ENCODE results near the gene CCDC88C.
"Not testable (repeated sequence)": the region's sequence is repeated elsewhere in the genome, so short reads cannot be mapped to it uniquely, and the experiment has no call there.

Gene CCDC88C

DNA sequence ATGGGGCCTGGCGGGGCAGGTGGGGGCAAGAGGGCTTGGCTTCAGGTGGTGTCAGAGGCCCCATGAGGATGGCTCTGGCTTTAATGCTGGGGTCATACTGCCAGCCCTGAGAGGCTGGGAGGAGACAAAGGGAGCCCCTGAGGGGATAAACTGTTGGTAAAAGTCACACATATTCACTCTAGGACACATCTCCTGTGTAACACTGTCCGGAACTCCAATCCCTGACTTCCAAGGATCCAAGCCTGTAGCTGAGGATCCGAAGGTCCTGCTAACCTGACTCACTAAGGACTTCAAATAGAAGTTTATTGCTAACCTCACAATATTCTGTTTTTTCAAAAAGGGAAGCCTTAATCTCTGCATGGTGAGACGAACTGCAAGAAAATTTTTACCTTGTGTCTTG, 134.0 kb downstream of the CCDC88C start:
- DNase-seq = no peak

DNA sequence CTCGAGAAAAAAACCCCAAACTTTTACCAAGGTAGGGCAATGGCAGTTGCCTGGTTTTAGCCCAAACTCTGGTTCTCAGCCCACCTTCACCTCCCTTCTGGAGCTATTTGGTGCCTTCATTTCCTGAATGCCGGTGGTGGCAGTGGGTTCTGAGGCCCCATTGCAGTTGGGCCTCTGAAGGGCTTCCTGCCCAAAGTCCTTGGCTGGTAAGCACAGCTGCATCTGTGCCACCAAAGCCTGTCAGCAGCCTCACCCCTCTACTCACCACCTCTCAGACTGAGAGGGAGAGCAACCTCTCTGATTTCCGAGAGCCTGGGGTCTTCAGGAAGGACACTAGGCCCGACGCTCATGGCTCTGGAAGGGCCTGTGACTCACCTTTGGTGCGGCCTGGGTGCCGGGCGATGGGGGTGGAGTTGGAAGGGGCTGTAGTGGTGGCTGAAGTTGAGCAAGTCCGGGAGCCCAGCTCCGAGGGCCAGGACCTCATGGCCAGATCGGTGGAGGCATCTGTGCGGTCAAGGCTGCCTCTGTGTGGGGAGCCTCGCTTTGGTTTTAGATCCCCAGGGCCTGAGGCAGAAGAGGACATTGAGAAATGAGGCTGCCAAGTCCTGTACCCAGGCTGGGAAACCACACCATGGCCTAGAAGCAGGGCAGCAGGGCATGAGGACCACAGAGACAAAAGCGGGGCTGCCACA, 134.5 kb downstream of the CCDC88C start:
- no peak for DNase-seq

DNA sequence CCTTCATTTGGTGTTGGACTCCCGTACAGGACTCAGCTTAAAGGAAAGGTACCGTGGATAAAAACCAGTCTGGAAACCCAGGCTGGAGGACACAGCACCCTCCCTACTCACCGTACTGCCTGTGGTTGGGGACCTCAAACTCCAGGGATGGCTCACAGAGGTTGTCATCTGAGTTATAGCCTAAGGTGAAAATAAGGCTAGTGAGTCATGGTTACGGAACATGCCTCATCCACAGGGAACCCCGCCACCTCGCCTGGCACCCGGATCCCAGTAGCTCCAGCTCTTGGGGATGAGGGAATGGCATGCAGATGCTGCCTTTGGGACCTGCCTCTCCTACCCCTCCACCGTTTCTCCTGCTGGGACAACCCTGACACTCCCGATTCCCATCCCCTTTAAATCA, 136.3 kb downstream of the CCDC88C start:
- DNase-seq = no peak

DNA sequence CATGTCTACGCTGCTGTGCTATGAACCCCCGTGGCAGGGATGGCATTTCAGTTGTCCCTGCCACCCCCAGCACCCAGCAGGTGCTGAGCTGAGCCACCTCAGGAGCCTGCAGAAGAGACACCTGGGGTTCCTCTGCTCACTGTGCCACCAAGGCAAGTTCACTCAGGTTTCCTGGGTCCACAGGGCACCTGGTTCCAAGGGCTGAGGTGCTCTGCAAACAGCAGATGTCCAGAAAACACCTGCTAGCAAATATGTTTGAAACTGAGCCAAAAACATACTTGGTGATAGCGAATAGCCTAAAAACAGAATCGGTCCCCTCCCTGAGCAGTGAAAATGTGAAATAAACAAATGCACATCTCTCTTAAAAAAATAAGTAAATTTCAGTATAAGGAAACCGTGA, 137.5 kb downstream of the CCDC88C start:
- no peak for DNase-seq

DNA sequence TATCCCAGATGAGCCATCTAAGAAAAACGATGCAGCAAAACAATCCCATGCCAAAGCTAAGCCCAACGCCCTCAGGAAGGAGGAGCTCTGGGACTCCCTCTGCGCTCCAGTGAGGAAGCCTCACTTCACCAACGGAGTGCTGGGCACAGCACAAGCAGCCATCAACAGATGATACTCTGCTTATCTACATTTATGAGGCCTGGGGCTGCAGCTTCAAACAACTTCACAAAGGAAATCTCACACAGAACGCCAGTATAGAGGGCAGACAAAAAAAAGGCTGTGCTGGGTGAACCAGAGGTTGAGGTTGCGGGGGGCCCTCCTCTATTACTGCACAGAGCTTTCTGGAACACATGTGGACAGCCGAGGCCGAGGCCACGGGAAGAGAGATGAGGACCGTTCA, 138.3 kb downstream of the CCDC88C start:
- no peak for DNase-seq

DNA sequence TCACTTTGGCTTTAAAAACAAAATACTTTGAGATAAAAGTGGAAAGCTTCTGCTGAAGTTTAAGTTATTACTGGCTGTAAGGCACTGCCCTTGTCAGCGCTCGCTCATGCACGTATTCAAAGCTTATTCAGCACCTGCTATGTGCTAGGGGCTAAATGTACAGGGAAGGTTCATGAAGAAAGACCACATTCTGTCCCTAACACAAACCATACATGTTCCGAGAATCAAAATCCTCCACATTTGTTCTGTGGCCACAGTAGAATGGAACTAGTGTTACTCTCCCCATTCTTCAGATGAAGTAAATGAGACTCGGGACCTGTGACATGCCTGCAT, 139.3 kb downstream of the CCDC88C start:
- no peak for DNase-seq

DNA sequence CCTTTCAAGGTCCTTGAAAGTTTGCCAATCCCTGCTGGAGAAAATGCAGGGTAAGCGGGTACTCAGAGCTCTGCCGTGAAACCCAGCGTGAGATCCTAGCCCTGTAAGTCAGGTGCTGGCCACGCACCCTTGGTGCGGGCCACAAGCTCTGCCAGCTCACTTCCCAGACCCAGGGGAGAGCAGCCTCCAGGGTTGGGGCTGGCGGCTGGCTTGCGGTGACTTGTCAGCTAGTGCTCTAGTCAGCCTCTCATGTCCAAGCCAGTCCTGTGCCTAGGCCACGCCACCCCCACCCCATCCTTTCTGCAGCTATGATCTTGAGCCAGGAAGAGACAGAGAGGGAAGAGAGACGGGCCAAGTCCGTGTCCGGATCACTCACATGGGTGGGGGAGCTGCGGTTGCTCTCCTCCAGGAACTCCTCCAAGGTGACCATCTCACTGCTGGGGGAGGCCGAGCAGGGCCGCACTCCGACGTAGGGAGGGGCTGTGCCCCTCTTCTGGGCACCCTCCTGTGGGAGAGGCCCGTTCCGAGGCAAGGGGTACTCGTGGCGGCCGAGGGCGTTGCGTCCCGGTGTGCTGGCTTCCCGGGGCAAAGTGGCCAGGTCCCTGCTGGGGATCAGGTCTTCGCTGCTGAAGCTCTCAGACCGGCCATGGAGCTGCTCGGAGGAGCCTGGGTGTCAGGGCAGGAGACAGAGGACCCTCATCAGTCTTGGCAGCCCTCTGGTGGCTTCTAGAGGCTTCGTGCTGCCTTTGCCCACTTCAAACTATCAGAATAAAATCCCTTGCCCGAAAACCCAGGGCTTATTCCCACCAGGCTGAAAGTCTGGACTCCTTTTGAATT, 139.9 kb downstream of the CCDC88C start:
- no peak for DNase-seq

DNA sequence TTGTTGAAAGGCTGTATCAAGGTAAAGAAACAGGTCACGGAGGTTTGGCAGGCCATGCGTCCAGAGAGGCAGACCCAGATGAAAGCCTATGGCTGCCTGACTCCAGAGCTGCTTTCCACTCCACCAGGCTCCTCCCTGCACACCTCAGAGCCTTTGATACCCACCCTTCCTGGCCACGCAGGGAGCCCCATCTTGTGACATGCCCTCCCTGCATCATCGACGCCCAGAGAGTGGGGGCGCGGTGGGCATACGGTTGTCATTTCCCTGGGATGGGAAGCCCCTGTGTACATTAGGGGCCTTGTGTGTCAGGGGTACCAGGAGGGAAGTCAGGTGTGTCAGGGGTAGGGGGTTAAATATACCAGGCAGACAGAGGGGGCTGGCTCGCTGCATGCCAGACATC, 142.8 kb downstream of the CCDC88C start:
- no peak for DNase-seq

DNA sequence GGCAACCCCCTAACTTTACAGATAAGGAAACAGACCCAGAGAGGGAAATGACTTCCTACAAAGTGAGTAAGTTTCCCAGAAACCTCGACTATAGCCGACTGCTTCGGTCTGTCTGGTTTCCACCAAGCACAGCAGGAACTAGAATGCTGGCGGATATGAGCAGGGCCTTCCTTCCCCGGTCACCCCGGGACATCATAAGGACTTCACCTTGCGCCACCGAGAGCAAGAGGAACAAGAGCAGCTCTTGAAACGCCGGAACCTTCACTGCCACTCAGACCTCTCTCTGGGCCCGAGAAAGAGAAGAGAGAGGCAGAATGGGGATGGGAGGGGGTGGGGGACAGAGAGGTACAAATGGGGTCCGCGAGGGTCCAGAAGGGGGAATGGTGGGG, 143.7 kb downstream of the CCDC88C start:
- DNase-seq = no peak

DNA sequence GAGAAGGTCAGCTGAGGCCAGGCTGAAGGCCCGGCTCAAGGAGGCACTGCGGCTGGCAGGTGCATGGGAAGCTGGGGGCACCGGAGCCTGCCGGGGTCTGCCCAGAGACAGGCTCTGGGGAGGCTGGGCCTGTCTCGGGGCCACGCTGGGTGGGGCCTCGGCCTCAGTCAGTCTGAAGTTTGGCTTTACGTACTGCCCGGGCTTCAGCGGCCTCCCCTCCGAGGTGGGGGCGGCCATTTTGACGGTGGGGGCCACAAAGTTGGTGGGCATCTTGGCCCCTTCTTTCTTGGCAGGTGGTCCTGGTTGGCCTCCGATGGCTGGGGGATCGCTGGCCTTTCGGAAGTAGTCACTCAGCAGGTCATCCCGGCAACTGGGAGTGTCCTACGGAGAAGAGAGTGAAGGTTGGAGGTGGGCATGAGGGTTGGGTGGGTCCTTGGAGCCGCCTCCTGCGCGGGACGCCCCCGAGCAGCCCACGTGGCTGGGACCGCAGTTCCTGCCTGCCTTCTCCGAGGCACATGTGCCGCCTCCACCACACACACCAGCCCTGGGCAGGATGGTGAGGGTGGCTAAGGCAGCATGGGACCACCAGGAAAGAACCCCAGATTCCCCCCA, 144.2 kb downstream of the CCDC88C start:
- no peak for DNase-seq

DNA sequence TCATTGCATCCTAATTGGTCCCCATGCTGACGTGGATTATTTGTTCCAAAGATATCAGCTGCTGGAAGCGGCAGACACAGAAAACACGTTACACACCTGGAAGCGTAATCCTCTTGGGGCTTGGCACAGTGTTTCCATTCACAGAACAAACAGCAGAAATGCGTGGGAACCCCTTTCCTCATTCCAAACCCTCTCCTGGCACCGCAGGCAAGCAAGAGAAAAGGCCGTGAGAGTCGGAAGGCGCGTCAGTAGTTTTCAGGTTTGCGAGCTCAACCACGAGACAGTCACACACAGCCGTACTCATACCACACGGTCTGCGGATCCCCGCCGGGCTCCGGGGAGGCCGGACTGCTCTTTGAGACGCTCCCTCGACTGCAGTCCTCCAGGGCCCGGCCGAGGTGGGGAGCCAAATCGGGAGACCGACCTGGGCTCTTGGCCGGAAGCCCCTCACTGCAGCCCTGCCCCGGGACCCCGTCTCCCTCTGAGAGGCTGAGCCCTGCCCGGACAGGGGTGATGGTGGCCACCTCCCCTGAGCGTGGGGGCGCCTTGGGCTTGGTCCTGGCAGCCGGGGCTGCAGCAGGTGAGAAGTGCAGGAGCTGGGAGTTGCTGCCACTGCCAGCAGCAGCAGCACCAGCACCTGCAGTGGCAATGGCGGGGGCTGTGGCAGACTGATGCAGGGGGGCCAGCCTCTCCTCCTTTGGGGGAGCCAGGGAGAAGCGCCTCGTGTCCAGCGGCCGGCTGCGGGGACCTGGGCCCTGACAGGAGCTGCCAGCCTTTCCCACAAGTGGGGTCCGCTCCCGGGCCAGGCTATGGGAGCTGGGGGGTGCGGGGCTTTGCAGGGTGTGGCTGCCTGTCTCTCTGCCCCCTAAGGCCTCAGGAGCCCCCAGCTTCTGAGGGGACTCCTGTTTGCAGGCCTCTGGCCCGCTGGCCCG, 145.0 kb downstream of the CCDC88C start:
- DNase-seq = no peak

DNA sequence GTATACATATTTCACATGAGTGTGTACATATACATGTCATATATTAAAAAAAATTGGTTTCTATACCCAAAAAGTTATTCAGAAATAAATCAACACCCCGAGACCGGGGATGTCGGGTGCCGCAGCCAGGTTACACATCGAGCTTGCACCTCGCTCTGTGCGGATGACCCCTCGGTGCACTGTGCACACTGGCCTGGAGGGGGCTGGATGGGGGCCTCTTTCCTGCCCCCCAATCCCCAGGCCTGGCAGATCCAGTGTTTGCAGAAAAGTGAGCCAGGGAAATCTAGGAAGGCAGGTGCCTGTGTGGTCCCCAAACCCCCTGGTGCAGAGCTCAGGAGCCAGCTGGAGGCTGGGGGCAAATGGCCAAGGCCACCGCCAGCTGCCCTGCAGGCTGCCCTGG, 146.0 kb downstream of the CCDC88C start:
- DNase-seq = no peak

DNA sequence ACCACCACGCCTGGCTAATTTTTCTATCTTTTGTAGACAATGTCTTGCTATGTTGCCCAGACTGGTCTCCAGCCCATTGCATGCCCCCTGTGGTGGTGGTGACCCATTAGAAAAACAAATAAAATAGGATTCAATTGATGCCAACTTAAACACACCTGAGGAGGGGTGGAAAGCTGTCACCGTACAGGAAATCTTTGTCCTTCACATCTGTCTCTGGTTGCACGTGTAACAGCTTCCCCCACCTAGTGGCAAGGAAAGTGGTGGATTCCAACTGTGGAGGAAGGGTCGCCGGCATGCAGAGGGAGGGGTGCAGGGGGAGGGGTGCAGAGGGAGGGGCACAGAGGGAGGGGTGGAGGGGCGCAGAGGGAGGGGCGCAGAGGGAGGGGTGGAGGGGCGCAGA, 147.0 kb downstream of the CCDC88C start:
- DNase-seq = no peak

DNA sequence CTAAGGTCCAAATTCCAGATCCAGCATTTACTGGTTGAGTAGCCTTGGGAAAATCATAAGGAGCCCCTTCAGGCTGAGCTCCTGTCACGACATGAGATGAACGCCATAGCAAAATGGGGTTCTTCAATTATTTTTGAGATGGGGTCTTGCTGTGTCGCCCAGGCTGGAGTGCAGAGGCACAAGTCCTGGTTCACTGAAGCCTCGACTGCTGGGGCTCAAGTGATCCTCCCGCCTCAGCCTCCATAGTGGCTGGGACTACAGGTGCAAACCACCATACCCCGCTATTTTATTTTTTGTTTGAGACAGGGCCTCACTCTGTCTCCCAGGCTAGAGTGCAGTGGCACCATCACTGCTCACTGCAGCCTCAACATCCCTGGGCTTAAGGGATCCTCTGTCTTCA, 147.4 kb downstream of the CCDC88C start:
- no peak for DNase-seq

DNA sequence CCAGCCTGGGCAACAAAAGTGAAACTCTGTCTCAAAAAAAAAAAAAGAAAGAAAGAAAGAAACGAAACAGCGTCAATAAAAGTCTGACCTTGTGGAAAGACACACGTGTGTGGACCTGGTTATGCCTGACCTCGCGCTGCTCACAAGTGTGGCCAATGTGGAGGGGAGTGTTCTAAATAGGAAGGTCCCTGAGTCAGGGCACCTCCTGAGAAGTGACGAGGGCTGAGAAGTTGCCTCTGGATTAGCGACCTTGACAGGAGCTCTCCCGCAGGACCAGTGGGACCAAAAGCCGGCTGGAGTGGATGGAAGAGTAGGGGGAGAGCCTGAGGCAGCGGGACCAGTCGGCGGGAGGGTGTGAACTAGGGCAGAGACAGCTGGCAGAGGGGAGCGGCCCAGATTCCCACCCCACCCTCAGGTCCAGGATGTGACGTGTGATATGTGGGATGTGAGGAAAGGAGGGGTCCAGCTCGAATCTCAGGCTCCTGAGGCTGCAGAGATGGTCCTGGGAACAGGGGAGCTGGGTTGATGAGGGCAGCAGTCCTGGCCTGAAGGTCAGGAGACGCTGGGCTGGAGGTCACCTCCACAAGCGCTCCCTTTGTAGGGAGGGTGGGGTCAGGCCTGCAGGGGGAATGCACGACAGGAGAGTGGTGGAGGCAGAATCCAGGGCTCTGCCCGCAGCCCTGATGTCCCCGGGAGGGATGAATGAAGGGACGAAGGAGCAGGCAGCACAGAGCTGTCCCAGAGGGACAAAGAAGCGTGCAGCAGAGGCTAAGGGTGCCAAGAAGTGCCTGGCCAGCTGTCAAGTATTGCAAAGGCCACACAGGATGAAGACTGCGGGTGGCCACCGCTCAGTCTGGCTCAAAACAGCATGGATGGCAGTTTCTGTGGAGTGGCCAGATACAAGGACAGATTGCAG, 148.3 kb downstream of the CCDC88C start:
- no peak for DNase-seq

DNA sequence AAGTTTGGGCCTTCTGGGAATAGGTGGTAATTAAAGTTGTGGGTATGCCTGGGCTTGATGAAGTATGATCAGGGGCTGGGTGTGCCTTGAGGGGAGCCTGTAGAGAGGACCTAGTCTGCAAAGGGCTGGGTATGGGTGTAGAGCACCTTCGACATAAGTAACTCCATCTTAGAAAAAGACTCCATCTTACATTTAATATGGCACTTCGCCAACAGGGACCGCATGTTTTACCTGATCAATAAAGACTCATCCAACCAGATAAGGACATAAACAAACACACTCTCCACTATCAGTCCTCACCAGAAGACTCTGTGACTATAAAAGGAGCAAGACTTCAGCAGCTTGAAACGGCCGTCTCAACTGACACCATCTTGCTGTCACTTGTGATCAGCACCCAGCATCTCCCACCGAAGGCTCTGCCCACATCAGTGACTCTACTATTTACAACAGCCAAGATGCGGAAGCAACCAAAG, 149.6 kb downstream of the CCDC88C start:
- DNase-seq = no peak

DNA sequence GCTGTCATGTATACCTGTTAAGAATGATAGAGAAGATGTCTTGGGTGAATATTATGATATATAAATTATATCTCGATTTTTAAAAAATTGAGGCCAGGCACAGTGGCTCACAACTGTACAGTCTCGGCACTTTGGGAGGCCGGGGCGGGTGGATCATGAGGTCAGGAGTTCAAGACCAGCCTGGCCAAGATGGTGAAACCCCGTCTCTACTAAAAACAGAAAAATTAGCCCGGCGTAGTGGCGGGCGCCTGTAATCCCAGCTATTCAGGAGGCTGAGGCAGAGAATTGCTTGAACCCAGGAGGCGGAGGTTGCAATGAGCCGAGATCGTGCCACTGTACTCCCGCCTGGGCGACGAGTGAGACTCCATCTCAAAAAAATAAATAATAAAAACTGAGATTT, 151.3 kb downstream of the CCDC88C start:
- not testable (repeated sequence) for DNase-seq

DNA sequence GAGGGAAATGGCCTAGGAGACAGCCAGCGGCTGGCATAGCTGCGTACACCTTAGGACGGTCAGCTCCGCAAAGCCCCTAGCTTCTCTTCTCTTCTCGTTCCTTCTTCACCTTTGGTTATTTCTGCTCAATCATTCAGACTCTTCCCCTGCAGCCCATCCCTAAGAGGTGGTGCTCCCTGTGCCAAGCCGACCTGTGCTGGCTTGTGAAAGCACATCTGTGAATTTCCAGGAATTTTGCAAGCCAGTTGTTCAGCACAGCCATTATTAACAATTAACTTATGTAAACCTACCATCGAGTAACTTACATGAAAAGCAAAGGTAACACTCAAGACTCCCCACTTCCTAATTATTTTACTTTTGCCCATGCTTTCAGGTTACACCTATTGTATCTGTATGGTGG, 152.2 kb downstream of the CCDC88C start:
- no peak for DNase-seq

DNA sequence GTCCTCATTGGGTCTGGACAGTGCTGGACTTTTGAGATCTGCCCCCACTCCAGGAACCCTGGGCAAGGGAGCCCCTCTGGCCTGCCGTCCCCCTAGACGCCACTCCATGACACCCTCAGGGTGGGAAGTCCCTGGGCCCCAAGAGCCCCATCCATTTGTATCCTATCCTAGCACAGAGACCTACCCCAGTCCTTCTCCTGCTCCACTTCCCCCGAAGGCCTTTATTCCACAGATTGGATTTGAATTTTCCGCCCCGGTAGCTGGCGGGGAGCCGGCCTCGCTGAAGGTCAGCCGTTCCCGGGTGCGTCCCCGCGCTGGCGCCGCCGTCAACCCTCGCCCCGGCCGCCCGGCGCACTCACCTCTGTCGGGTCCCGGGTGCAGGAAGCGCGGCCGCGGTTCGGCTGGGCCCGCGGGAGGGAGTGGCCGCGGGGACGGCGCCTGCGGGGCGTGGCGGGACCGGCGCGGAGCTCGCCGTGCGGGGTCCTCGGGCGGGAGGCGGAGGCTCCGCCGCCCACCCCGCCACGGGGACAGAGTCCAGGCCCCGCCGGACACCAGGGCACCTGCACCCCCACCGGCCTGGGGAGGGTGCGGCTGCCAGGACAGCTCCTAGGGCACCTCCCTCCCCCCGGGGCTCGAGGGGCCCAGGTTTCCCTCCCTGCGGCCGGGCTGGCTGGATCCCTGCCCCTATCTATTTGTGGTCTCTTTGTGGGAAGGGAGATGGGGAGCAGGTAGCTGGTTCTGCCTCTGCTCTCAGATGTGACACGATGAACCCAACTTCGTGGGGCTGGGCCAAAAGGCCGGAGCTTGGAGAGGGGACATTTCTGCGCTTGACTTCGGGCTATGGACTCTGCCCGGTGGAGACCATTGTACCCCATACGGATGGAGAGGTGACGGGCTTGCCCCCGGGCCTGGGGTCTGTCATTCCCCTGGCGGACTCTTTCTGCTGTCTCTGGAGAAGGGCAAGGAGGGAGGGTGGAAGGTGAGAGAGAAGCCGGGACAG, 153.2 kb downstream of the CCDC88C start:
- no peak for DNase-seq

DNA sequence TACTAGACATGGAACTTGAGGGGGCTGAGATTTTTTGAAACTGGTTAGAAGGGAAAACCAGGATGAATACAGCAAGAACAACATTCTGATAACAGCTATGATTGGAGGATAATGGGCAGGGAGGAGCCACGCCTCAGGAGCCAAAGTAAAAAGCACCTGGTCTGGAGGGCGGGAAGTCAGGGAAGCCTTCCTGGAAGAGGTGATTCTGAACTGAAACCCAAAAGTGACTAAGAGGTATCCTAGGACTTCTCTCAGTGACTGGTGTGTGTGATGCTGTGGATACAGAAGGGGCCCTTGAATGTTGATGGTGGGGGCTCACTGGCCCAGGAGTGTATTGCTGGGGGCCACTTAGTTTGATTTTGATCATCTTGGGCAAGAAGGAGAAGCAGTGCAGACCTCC, 154.3 kb downstream of the CCDC88C start:
- no peak for DNase-seq
